ENCODE results near the gene PLAAT4.

PLAAT4 gene, protein sequence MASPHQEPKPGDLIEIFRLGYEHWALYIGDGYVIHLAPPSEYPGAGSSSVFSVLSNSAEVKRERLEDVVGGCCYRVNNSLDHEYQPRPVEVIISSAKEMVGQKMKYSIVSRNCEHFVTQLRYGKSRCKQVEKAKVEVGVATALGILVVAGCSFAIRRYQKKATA

GRCh38 chr11:63536669-63537292 is at the start of gene PLAAT4:
PLAAT4 (plus strand) TSS chr11:63536808; CDS start chr11:63536869, 61 bp downstream.
- no peak for DNase-seq (ENCODE audit: low read depth in 1 of 2, low spot score in 1 of 2)

- DNase-seq (ENCODE audit: low read depth in 1 of 2, low spot score in 1 of 2), result no peak
These were observed 47.8 kb upstream of the PLAAT4 start for GRCh38 chr11:63488789-63489188.

DNA sequence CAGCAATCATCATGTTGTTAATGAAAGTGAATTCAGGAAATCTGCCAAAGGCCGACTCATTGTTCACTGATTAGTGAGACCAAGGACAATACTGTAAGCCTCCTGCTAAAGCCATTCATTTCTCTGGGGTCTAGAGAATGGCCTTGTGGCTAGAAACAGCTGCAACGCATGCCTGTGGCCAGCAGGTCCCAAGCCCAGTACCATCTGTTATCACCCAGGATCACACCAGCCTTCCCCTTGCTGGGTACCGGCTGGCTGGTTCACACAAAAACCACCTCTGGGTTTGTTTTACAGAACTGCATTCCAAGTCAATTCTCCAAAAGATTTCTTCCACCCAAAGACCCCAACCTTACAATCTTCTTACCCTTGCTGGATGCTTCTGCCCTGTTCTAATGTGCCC is 46.7 kb upstream of the PLAAT4 start:
- DNase-seq (ENCODE audit: low read depth in 1 of 2, low spot score in 1 of 2), result no peak

DNA sequence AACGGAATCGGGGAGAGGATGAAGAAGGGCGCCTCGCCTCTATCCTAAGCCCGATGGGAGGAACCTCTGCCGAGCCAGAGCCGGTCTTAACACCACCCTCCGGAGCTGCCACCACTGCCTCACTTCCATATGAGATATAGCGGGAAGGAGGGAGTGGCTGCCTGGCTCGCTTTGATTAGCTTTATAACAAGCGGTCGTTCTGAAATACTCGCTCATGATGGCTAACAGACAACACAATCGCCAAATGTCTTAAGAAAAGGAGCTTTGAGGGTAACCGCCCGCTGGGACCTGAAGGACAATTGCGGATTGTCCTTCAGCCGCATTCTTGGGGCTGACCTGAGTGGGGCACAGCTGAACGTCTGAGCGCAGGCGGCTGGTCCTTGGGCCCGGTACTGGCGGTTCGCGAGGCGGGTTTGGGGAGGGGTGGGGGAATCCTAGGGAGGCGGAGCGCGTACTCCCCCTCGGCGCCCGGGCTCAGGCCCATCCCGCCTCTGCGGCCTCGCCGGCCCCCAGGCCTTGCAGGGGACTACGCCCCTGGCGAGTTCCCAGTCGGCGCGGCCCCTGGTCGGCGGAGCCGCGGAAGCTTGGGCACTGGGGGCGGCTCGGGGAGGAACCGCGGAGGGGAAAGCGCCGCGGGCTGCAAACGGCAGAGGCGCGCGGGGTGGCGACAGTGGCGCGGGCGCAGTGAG is 45.9 kb upstream of the PLAAT4 start, which contains the start of gene PLAAT5:
TSS of gene PLAAT5 (minus strand) at position 617 of the 689 bp plus-strand sequence. CDS start at position 484, 133 bp downstream.
- DNase-seq (ENCODE audit: low read depth in 1 of 2, low spot score in 1 of 2), result no peak

- no peak for DNase-seq (ENCODE audit: low read depth in 1 of 2, low spot score in 1 of 2)
These were observed 45.4 kb upstream of the PLAAT4 start for GRCh38 chr11:63491240-63491587.

GRCh38 chr11:63491636-63492372 is 44.8 kb upstream of the PLAAT4 start:
- DNase-seq (ENCODE audit: low read depth in 1 of 2, low spot score in 1 of 2), result no peak

GRCh38 chr11:63492441-63492840 is 44.2 kb upstream of the PLAAT4 start:
- DNase-seq (ENCODE audit: low read depth in 1 of 2, low spot score in 1 of 2), result no peak

DNA sequence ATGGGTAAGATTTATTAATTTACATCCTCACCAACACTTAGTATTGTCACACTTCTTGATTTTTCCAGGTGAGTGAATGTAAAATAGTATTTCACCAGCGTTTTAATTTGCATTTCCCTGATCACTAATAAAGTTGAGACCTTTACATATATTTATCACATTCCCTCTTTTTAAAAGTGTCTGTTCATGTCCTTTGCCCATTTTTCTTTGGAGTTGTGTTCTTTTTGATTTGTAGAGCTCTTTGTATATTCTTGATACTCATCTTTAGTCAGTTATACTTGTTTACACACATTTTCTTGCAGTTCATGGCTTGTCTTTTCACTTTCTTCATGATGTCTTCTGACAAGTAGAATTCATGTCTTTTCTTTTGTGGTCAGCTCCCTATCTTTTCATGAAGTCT is 43.5 kb upstream of the PLAAT4 start:
- DNase-seq (ENCODE audit: low read depth in 1 of 2, low spot score in 1 of 2), result no peak

DNA sequence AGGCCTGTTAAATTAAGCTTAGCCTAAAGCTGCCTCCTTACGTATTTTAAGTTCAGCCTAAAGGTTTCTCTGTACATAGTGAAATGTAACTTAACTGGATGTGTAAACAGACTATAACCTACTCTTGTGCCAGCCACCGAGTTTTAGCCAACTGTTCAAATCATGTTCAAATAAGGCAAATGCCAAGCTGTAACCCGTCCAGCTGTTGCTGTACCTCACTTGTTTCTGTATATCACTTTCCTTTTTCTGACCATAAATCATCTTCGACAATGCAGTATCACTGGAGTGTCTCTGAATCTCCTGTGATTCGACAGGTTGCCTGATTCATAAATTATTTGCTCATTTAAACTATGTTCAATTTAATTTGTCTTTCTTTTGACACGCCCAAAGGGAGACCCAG is 41.6 kb upstream of the PLAAT4 start:
- no peak for DNase-seq (ENCODE audit: low read depth in 1 of 2, low spot score in 1 of 2)

- DNase-seq (ENCODE audit: low read depth in 1 of 2, low spot score in 1 of 2), result no peak
These were observed 36.7 kb upstream of the PLAAT4 start for GRCh38 chr11:63499874-63500273.

GRCh38 chr11:63501236-63501635 is 35.4 kb upstream of the PLAAT4 start:
- DNase-seq (ENCODE audit: low read depth in 1 of 2, low spot score in 1 of 2), result no peak

- DNase-seq (ENCODE audit: low read depth in 1 of 2, low spot score in 1 of 2), result no peak
These were observed 34.3 kb upstream of the PLAAT4 start for GRCh38 chr11:63502252-63502820.

DNA sequence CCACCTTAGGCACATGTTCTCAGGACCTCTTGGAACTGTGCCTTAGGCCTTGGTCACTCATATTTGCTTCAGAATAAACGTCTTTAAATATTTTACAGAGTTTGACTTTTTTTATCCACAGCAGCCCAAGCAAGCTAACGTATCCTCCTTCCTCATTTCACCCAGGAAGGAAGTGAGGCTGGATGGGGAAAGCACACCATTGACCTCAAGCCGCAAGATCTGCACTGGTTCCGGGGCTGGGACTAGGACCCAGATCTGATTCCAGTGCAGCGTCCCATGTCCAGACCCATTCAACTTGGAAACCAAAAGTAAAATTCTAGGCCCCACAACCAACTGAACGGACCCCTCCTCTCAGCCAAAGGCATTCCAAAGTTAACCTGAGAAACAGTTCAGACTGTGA is 33.1 kb upstream of the PLAAT4 start:
- no peak for DNase-seq (ENCODE audit: low read depth in 1 of 2, low spot score in 1 of 2)

DNA sequence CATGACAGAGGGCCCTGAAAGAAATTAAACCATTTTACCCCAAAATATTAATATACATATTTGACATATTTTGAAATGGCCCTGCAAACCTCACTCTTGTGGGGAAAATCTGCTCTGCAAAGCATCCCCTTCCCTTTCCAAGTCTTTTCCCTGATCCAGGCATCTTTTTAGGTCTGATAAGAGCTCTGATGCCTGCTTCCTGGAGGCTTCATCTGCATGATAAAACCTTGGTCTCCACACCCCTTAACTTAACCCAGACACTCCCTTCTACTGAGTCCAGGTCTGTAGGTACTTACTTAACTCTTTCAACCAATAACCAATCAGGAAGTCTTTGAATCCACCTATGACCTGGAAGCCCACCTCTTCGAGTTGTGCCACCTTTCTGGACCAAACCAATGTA is 32.6 kb upstream of the PLAAT4 start:
- no peak for DNase-seq (ENCODE audit: low read depth in 1 of 2, low spot score in 1 of 2)

DNA sequence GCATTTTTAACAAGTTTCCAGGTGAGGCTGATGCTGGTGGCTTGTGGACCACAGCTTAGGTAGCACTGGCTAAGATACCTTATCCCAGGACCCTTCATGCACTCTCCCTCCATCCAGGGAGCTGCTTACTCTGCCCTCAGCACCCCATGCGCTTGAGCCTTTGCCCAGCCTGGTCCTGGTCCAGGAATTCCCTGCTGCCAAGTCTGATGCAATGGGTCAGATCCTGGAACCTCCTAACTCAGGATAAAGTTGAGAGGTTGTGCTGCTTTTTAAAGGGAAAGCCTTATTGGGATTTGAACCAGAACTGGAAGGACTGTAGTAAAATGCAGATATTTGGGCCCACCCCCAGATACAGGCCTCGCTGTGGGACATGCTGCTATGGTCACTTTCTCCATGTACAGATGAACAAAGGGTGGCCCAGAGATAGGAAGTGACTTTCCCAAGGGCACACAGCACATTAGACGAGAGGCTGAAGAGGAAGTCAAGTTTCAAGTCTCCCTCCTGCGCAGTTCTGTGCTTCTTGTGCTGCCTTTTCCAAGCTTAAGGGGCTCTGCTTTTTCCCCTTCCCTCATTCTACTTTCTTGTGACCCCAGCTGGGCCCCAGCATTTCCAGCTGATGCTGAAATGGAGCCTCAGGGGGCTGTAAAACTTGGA is 31.5 kb upstream of the PLAAT4 start:
- DNase-seq (ENCODE audit: low read depth in 1 of 2, low spot score in 1 of 2), result no peak

GRCh38 chr11:63505857-63506528 is 30.6 kb upstream of the PLAAT4 start, which contains the start of gene LGALS12:
LGALS12 (plus strand) TSS chr11:63506084; CDS start chr11:63506459, 375 bp downstream.
- DNase-seq (ENCODE audit: low read depth in 1 of 2, low spot score in 1 of 2), result no peak

GRCh38 chr11:63506876-63507275 is 29.7 kb upstream of the PLAAT4 start:
- no peak for DNase-seq (ENCODE audit: low read depth in 1 of 2, low spot score in 1 of 2)

- no peak for DNase-seq (ENCODE audit: low read depth in 1 of 2, low spot score in 1 of 2)
These were observed 29.1 kb upstream of the PLAAT4 start for GRCh38 chr11:63507511-63507910.

DNA sequence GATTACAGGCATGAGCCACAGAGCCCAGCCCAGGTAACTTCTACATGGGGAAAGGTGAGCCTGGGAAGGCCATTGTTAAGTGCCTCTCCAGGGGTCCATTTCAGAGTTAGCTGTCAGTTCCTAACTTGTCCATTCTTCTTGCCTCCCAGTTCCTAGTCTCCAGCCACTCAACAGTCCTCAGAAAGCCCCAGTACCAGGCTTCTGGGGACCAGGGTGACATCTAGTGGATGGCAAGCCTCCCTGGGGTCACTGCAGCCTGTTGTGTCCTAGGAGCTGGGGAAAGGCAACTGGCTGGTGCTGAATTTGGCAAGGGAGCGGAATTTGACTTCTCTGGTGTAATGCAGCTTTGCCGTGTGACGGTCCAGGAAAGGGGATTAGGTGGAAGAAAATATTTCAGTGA is 28.6 kb upstream of the PLAAT4 start:
- DNase-seq (ENCODE audit: low read depth in 1 of 2, low spot score in 1 of 2), result no peak

DNA sequence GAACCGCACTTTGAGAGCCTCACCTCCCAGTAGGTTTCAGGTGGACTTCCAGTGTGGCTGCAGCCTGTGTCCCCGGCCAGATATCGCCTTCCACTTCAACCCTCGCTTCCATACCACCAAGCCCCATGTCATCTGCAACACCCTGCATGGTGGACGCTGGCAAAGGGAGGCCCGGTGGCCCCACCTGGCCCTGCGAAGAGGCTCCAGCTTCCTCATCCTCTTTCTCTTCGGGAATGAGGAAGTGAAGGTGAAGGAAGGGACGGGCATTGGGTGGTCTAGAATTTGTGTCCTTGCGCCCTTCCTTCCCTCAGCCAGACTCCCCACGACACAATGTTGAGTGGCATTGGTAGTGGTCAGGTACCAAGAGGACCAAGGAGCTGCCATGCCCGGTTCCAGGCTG is 27.9 kb upstream of the PLAAT4 start:
- no peak for DNase-seq (ENCODE audit: low read depth in 1 of 2, low spot score in 1 of 2)
